GM23338 (cell line): ENCODE results near the gene GBP6. TPM values are rescaled to one million over a fixed set of nuclear protein-coding genes. Genes with fewer than 3 reads are reported as not detected.

Experiments
- ATAC-seq: fragments of 200-7000 bp; cut with Tn5 transposase; 3 replicates; pipeline ENCODE4 v1.9.1; 2020
- DNase-seq: peaks from one replicate; pipeline ENCODE4 v3.0.0-alpha.2; 2015; ENCODE audit warnings: low spot score
- H2AFZ ChIP-seq: fragments of 200-600 bp; sonication (generic); 2 replicates; pipeline ENCODE4 v1.8.0; 2016; ENCODE audit warnings: antibody characterized with exemption, mild to moderate bottlenecking, moderate library complexity
- H3F3A ChIP-seq: fragments of 200-600 bp; sonication (generic); replicated peaks from 2 replicates; pipeline ENCODE4 v1.8.0; 2017; ENCODE audit warnings: antibody characterized with exemption, mixed run types, low read depth
- H3K27ac ChIP-seq: fragments of 200-600 bp; sonication (generic); 2 replicates; pipeline ENCODE4 v1.6.1; 2016; ENCODE audit warnings: low read depth
- H3K27me3 ChIP-seq: fragments of 200-600 bp; sonication (generic); 2 replicates; pipeline ENCODE4 v1.8.0; 2016; ENCODE audit warnings: mild to moderate bottlenecking, mixed run types, moderate library complexity; ENCODE audit not compliant: insufficient read depth
- H3K36me3 ChIP-seq: fragments of 200-600 bp; sonication (generic); 2 replicates; pipeline ENCODE4 v1.8.0; 2016; ENCODE audit warnings: mild to moderate bottlenecking; ENCODE audit not compliant: insufficient read depth
- H3K4me1 ChIP-seq: fragments of 200-600 bp; sonication (generic); 2 replicates; pipeline ENCODE4 v1.8.0; 2016; ENCODE audit warnings: mild to moderate bottlenecking, moderate library complexity; ENCODE audit not compliant: insufficient read depth
- H3K4me2 ChIP-seq: fragments of 200-600 bp; sonication (generic); 2 replicates; pipeline ENCODE4 v1.7.1; 2017; ENCODE audit warnings: mixed run types
- H3K4me3 ChIP-seq: fragments of 200-600 bp; sonication (generic); 2 replicates; pipeline ENCODE4 v1.6.1; 2016; ENCODE audit warnings: mixed run types
- H3K79me2 ChIP-seq: fragments of 200-600 bp; sonication (generic); replicated peaks from 2 replicates; pipeline ENCODE4 v1.8.0; 2017; ENCODE audit warnings: mild to moderate bottlenecking; ENCODE audit not compliant: insufficient read depth
- H3K9me2 ChIP-seq: fragments of 200-600 bp; sonication (generic); 2 replicates; pipeline ENCODE4 v1.8.0; 2017; ENCODE audit not compliant: insufficient read depth
- H4K20me1 ChIP-seq: fragments of 200-600 bp; sonication (generic); replicated peaks from 2 replicates; pipeline ENCODE4 v1.8.0; 2017; ENCODE audit warnings: mild to moderate bottlenecking; ENCODE audit not compliant: insufficient read depth
- H3K27ac Mint-ChIP-seq: 2 replicates; pipeline ENCODE4 v1.8.0; 2020; ENCODE audit warnings: inconsistent platforms, mild to moderate bottlenecking, moderate library complexity, mixed read lengths
- H3K27me3 Mint-ChIP-seq: 3 replicates; pipeline ENCODE4 v1.8.0; 2022; ENCODE audit warnings: low read depth, mild to moderate bottlenecking, moderate library complexity, mixed read lengths, inconsistent platforms; ENCODE audit not compliant: insufficient read depth, poor library complexity
- H3K36me3 Mint-ChIP-seq: 3 replicates; pipeline ENCODE4 v1.8.0; 2021; ENCODE audit warnings: low read depth, mild to moderate bottlenecking, inconsistent platforms, moderate library complexity, mixed read lengths
- H3K4me1 Mint-ChIP-seq: 3 replicates; pipeline ENCODE4 v1.8.0; 2020; ENCODE audit warnings: mild to moderate bottlenecking, inconsistent platforms, mixed read lengths
- H3K4me3 Mint-ChIP-seq: 3 replicates; pipeline ENCODE4 v1.8.0; 2021; ENCODE audit warnings: moderate library complexity, mild to moderate bottlenecking, inconsistent platforms, mixed read lengths
- H3K9me3 Mint-ChIP-seq: 3 replicates; pipeline ENCODE4 v1.8.0; 2020; ENCODE audit warnings: moderate library complexity, mild to moderate bottlenecking, inconsistent platforms, mixed read lengths
- CREB1 ChIP-seq: fragments of 250-450 bp; sonication (Bioruptor Pico); IDR thresholded peaks from 2 replicates; pipeline ENCODE4 v1.5.0; 2020; ENCODE audit warnings: low read depth, mild to moderate bottlenecking, moderate library complexity
- EZH2 ChIP-seq: fragments of 200-600 bp; sonication (generic); IDR thresholded peaks from one replicate; pipeline ENCODE4 v1.8.0; 2017; ENCODE audit warnings: antibody characterized with exemption, mild to moderate bottlenecking, low read depth; ENCODE audit not compliant: unreplicated experiment
- EZH2phosphoT487 ChIP-seq: fragments of 200-600 bp; sonication (generic); IDR thresholded peaks from one replicate; pipeline ENCODE4 v1.8.1; 2018; ENCODE audit warnings: antibody characterized with exemption; ENCODE audit not compliant: unreplicated experiment
- POLR2AphosphoS5 ChIP-seq: IDR thresholded peaks from 2 replicates; pipeline ENCODE4 v1.6.1; 2016; ENCODE audit warnings: antibody characterized with exemption, low read depth
- STAT1 ChIP-seq: IDR thresholded peaks from one replicate; pipeline ENCODE4 v1.6.1; 2016; ENCODE audit warnings: antibody characterized with exemption; ENCODE audit not compliant: unreplicated experiment
- ZNF114 ChIP-seq: fragments of 250-450 bp; sonication (Bioruptor Pico); IDR thresholded peaks from 2 replicates; pipeline ENCODE4 v1.5.0; 2020; ENCODE audit warnings: mild to moderate bottlenecking, moderate library complexity
- polyA plus RNA-seq: library from polyadenylated mRNA; unstranded; fragments of >200 nt; fragmentation: Nextera tagmentation; extraction: Ambion mirVana; gene quantifications from 2 replicates; pipeline ENCODE4 v1.2.1, GENCODE V29; 2016
- total RNA-seq: library from RNA; depleted of rRNA; stranded (reverse); fragments of >200 nt; shearing (Covaris generic); gene quantifications from 2 replicates; pipeline ENCODE4 v1.2.3, GENCODE V29; 2014
- TF ChIP-seq, protein P1 (sequence below): IDR thresholded peaks from one replicate; pipeline ENCODE4 v1.6.1; 2018; ENCODE audit warnings: antibody characterized with exemption; ENCODE audit not compliant: unreplicated experiment
- TF ChIP-seq, protein P2 (sequence below), 2 experiments: fragments of 200-600 bp in 1 of 2; sonication (generic) in 1 of 2; conservative IDR thresholded peaks; 2 replicates each; pipeline versions ENCODE4 v1.5.1 to v1.6.1; 2016 to 2017; ENCODE audit warnings: antibody characterized with exemption in 2 of 2, low read depth in 2 of 2, mild to moderate bottlenecking in 2 of 2, moderate library complexity in 1 of 2

The GBP6 gene
- total and polyA plus RNA-seq, 2 experiments from 2014 or later: not detected

GRCh38 chr1:89356658-89357400, 7.0 kb upstream of the GBP6 start (continued):
- TF ChIP-seq, protein P1, sequence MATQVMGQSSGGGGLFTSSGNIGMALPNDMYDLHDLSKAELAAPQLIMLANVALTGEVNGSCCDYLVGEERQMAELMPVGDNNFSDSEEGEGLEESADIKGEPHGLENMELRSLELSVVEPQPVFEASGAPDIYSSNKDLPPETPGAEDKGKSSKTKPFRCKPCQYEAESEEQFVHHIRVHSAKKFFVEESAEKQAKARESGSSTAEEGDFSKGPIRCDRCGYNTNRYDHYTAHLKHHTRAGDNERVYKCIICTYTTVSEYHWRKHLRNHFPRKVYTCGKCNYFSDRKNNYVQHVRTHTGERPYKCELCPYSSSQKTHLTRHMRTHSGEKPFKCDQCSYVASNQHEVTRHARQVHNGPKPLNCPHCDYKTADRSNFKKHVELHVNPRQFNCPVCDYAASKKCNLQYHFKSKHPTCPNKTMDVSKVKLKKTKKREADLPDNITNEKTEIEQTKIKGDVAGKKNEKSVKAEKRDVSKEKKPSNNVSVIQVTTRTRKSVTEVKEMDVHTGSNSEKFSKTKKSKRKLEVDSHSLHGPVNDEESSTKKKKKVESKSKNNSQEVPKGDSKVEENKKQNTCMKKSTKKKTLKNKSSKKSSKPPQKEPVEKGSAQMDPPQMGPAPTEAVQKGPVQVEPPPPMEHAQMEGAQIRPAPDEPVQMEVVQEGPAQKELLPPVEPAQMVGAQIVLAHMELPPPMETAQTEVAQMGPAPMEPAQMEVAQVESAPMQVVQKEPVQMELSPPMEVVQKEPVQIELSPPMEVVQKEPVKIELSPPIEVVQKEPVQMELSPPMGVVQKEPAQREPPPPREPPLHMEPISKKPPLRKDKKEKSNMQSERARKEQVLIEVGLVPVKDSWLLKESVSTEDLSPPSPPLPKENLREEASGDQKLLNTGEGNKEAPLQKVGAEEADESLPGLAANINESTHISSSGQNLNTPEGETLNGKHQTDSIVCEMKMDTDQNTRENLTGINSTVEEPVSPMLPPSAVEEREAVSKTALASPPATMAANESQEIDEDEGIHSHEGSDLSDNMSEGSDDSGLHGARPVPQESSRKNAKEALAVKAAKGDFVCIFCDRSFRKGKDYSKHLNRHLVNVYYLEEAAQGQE: no peak
- TF ChIP-seq EZH2 (no peak), POLR2AphosphoS5 (no peak), STAT1 (no peak), ZNF114 (CRISPR knock-in tag) (no peak), EZH2phosphoT487 (no peak)
- TF ChIP-seq, protein P2, sequence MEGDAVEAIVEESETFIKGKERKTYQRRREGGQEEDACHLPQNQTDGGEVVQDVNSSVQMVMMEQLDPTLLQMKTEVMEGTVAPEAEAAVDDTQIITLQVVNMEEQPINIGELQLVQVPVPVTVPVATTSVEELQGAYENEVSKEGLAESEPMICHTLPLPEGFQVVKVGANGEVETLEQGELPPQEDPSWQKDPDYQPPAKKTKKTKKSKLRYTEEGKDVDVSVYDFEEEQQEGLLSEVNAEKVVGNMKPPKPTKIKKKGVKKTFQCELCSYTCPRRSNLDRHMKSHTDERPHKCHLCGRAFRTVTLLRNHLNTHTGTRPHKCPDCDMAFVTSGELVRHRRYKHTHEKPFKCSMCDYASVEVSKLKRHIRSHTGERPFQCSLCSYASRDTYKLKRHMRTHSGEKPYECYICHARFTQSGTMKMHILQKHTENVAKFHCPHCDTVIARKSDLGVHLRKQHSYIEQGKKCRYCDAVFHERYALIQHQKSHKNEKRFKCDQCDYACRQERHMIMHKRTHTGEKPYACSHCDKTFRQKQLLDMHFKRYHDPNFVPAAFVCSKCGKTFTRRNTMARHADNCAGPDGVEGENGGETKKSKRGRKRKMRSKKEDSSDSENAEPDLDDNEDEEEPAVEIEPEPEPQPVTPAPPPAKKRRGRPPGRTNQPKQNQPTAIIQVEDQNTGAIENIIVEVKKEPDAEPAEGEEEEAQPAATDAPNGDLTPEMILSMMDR (conservative IDR thresholded peaks at IDR 0.05; ENCODE audit: low read depth in 2 of 2): no peak

GRCh38 chr1:89358287-89358893, 5.5 kb upstream of the GBP6 start:
- peaks cover 15% of the 10 kb centered on the region for H3K4me1 ChIP-seq
- DNase-seq (peak; percentile 92), ATAC-seq (peak; percentile 89)
- H3K4me3 Mint-ChIP-seq: no peak overlapping the region
- H3K9me3 Mint-ChIP-seq: no peaks in the 10 kb centered on the region
- no peak overlapping the region for H2AFZ ChIP-seq
- TF ChIP-seq ZNF114 (CRISPR knock-in tag) (0 out of 2 replicates have a peak, but pooled peaks have one; percentile 20), POLR2AphosphoS5 (no peak), CREB1 (CRISPR knock-in tag) (no peak)
- TF ChIP-seq, protein P2 (conservative IDR thresholded peaks at IDR 0.05; ENCODE audit: low read depth in 2 of 2): peak; percentile 74 to 91
- no peaks in the 10 kb centered on the region for H3K36me3 Mint-ChIP-seq
- H3K4me3 ChIP-seq: no peak overlapping the region
- H3K36me3 ChIP-seq: no peaks in the 10 kb centered on the region
- H3K27me3 ChIP-seq: no peaks in the 10 kb centered on the region
- no peak overlapping the region for H3K4me2 ChIP-seq
- H3K4me1 Mint-ChIP-seq: peaks cover 18% of the 10 kb centered on the region
- 0 out of 2 replicates have a peak, but pooled peaks cover 3% of the 10 kb centered on the region for H3K9me2 ChIP-seq
- H3K79me2 ChIP-seq: no peaks in the 10 kb centered on the region
- no peaks in the 10 kb centered on the region for H3F3A ChIP-seq
- peaks cover 5% of the 10 kb centered on the region for H3K27me3 Mint-ChIP-seq
- H3K27ac Mint-ChIP-seq: no peak overlapping the region
- H3K27ac ChIP-seq: no peak overlapping the region
- H4K20me1 ChIP-seq: no peaks in the 10 kb centered on the region
